ENCODE data around the gene TMEM250. TPM values are rescaled to one million over a fixed set of nuclear protein-coding genes. Genes with fewer than 3 reads are reported as not detected.

TMEM250 gene
- total and polyA plus RNA-seq, 3 donors from 2014 or later: 29.4 to 73.0 (median 57.8) TPM

GRCh38 chr9:136093995-136094881 is 24.4 kb downstream of the TMEM250 start:
- H3K9me3 ChIP-seq: no peaks in the 10 kb centered on the region
- intact Hi-C loops (cut with DNase I; ENCODE audit: low total_unique reads): no loop called here
- peak overlapping the region; percentile 87 to 88 for H3K27ac ChIP-seq
- peak overlapping the region; percentile 74 to 83 for H3K4me3 ChIP-seq
- peaks cover 54% of the 10 kb centered on the region for H3K4me1 ChIP-seq
- DNase-seq: peak; percentile 77
- WGBS, 2 donors: 8 to 31% methylated on average over 11 to 69 of the region's 74 CpGs
- TF ChIP-seq POLR2A (IDR thresholded peaks at IDR 0.05): no peak
- TF ChIP-seq, protein P1, sequence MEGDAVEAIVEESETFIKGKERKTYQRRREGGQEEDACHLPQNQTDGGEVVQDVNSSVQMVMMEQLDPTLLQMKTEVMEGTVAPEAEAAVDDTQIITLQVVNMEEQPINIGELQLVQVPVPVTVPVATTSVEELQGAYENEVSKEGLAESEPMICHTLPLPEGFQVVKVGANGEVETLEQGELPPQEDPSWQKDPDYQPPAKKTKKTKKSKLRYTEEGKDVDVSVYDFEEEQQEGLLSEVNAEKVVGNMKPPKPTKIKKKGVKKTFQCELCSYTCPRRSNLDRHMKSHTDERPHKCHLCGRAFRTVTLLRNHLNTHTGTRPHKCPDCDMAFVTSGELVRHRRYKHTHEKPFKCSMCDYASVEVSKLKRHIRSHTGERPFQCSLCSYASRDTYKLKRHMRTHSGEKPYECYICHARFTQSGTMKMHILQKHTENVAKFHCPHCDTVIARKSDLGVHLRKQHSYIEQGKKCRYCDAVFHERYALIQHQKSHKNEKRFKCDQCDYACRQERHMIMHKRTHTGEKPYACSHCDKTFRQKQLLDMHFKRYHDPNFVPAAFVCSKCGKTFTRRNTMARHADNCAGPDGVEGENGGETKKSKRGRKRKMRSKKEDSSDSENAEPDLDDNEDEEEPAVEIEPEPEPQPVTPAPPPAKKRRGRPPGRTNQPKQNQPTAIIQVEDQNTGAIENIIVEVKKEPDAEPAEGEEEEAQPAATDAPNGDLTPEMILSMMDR (IDR thresholded peaks at IDR 0.05): no peak
- no peaks in the 10 kb centered on the region for H3K27me3 ChIP-seq
- H3K36me3 ChIP-seq (ENCODE audit: low read depth, missing control alignments): no peaks in the 10 kb centered on the region

- peak; percentile 75 for DNase-seq
- intact Hi-C loops (cut with DNase I; ENCODE audit: low total_unique reads): no loop called here
- no peaks in the 10 kb centered on the region for H3K27me3 ChIP-seq
- WGBS, 2 donors: 36 to 39% methylated on average over 6 to 16 of the region's 16 CpGs
- peak overlapping the region; percentile 74 to 83 for H3K4me3 ChIP-seq
- H3K27ac ChIP-seq: peak overlapping the region; percentile 87 to 88
- TF ChIP-seq, protein P1 (IDR thresholded peaks at IDR 0.05): no peak
- no peak for TF ChIP-seq POLR2A (IDR thresholded peaks at IDR 0.05)
- H3K36me3 ChIP-seq (ENCODE audit: low read depth, missing control alignments): no peaks in the 10 kb centered on the region
- peaks cover 62% of the 10 kb centered on the region for H3K4me1 ChIP-seq
- H3K9me3 ChIP-seq: no peaks in the 10 kb centered on the region
Measured at GRCh38 chr9:136093346-136093986, 25.2 kb downstream of the TMEM250 start.

GRCh38 chr9:136092741-136093140 is 25.9 kb downstream of the TMEM250 start:
- intact Hi-C loops (cut with DNase I; ENCODE audit: low total_unique reads): no loop called here
- DNase-seq: no peak
- Histone ChIP-seq H3K27me3 (no peaks in the 10 kb centered on the region), H3K9me3 (no peaks in the 10 kb centered on the region), H3K36me3 (ENCODE audit: low read depth, missing control alignments) (no peaks in the 10 kb centered on the region), H3K4me1 (peaks cover 69% of the 10 kb centered on the region), H3K27ac (peak overlapping the region; percentile 31 to 88), H3K4me3 (no peak overlapping the region)
- WGBS, 2 donors: 83 to 89% methylated on average over 5 to 9 of the region's 9 CpGs
- TF ChIP-seq, protein P1 (IDR thresholded peaks at IDR 0.05): no peak
- TF ChIP-seq POLR2A (IDR thresholded peaks at IDR 0.05): no peak

GRCh38 chr9:136092353-136092650 is 26.4 kb downstream of the TMEM250 start:
- Histone ChIP-seq H3K36me3 (ENCODE audit: low read depth, missing control alignments) (no peaks in the 10 kb centered on the region), H3K4me3 (no peak overlapping the region), H3K27ac (peak overlapping the region; percentile 31 to 88), H3K27me3 (no peaks in the 10 kb centered on the region), H3K4me1 (peaks cover 74% of the 10 kb centered on the region), H3K9me3 (no peaks in the 10 kb centered on the region)
- intact Hi-C loops (cut with DNase I; ENCODE audit: low total_unique reads): no loop called here
- no peak for DNase-seq
- WGBS, 2 donors: 96% methylated on average over 10 of the region's 10 CpGs; no CpG with 5 or more reads in 1 of the 2 donors
- TF ChIP-seq, protein P1 (IDR thresholded peaks at IDR 0.05): no peak
- no peak for TF ChIP-seq POLR2A (IDR thresholded peaks at IDR 0.05)

All from testis (tissue), 3 donors.